ENCODE results near the gene CNTD1. TPM values are rescaled to one million over a fixed set of nuclear protein-coding genes. Genes with fewer than 3 reads are reported as not detected.
A peak's percentile ranks its signal among the peaks of the same experiment; 100 is the strongest.

The CNTD1 gene
- total and polyA plus RNA-seq, 2 experiments from 2014 or later: 1.1 TPM; not detected in 1

DNA sequence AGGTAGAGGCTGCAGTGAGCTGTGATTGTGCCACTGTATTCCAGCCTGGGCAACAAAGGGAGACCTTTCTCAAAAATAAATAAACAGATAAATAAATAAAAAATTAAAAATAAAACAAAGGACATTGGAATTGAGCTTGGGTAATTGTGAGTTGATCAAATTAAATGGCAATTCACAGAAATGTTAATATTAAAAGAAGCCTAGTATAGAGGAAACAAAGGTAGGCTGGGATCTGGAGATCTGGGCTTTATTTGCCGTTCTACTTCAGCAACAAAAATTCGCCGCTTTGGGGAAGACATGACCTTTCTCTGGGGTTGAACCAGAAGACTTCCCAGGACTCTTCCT, 25.7 kb upstream of the CNTD1 start (continued):
- no peak for TF ChIP-seq ZNF331 (CRISPR knock-in tag; IDR thresholded peaks at IDR 0.05; ENCODE audit: low read depth)
- no peak for TF ChIP-seq ZNF114 (CRISPR knock-in tag; IDR thresholded peaks at IDR 0.05)
- TF ChIP-seq, protein P1, sequence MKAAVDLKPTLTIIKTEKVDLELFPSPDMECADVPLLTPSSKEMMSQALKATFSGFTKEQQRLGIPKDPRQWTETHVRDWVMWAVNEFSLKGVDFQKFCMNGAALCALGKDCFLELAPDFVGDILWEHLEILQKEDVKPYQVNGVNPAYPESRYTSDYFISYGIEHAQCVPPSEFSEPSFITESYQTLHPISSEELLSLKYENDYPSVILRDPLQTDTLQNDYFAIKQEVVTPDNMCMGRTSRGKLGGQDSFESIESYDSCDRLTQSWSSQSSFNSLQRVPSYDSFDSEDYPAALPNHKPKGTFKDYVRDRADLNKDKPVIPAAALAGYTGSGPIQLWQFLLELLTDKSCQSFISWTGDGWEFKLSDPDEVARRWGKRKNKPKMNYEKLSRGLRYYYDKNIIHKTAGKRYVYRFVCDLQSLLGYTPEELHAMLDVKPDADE (IDR thresholded peaks at IDR 0.05): no peak
- no peak for TF ChIP-seq POLR2AphosphoS5 (IDR thresholded peaks at IDR 0.05; ENCODE audit: low read depth)
- TF ChIP-seq, protein P2, sequence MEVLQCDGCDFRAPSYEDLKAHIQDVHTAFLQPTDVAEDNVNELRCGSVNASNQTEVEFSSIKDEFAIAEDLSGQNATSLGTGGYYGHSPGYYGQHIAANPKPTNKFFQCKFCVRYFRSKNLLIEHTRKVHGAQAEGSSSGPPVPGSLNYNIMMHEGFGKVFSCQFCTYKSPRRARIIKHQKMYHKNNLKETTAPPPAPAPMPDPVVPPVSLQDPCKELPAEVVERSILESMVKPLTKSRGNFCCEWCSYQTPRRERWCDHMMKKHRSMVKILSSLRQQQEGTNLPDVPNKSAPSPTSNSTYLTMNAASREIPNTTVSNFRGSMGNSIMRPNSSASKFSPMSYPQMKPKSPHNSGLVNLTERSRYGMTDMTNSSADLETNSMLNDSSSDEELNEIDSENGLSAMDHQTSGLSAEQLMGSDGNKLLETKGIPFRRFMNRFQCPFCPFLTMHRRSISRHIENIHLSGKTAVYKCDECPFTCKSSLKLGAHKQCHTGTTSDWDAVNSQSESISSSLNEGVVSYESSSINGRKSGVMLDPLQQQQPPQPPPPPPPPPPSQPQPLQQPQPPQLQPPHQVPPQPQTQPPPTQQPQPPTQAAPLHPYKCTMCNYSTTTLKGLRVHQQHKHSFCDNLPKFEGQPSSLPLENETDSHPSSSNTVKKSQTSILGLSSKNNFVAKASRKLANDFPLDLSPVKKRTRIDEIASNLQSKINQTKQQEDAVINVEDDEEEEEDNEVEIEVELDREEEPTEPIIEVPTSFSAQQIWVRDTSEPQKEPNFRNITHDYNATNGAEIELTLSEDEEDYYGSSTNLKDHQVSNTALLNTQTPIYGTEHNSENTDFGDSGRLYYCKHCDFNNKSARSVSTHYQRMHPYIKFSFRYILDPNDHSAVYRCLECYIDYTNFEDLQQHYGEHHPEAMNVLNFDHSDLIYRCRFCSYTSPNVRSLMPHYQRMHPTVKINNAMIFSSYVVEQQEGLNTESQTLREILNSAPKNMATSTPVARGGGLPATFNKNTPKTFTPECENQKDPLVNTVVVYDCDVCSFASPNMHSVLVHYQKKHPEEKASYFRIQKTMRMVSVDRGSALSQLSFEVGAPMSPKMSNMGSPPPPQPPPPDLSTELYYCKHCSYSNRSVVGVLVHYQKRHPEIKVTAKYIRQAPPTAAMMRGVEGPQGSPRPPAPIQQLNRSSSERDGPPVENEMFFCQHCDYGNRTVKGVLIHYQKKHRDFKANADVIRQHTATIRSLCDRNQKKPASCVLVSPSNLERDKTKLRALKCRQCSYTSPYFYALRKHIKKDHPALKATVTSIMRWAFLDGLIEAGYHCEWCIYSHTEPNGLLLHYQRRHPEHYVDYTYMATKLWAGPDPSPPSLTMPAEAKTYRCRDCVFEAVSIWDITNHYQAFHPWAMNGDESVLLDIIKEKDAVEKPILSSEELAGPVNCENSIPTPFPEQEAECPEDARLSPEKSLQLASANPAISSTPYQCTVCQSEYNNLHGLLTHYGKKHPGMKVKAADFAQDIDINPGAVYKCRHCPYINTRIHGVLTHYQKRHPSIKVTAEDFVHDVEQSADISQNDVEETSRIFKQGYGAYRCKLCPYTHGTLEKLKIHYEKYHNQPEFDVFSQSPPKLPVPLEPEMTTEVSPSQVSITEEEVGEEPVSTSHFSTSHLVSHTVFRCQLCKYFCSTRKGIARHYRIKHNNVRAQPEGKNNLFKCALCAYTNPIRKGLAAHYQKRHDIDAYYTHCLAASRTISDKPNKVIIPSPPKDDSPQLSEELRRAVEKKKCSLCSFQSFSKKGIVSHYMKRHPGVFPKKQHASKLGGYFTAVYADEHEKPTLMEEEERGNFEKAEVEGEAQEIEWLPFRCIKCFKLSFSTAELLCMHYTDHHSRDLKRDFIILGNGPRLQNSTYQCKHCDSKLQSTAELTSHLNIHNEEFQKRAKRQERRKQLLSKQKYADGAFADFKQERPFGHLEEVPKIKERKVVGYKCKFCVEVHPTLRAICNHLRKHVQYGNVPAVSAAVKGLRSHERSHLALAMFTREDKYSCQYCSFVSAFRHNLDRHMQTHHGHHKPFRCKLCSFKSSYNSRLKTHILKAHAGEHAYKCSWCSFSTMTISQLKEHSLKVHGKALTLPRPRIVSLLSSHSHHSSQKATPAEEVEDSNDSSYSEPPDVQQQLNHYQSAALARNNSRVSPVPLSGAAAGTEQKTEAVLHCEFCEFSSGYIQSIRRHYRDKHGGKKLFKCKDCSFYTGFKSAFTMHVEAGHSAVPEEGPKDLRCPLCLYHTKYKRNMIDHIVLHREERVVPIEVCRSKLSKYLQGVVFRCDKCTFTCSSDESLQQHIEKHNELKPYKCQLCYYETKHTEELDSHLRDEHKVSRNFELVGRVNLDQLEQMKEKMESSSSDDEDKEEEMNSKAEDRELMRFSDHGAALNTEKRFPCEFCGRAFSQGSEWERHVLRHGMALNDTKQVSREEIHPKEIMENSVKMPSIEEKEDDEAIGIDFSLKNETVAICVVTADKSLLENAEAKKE (CRISPR knock-in tag; IDR thresholded peaks at IDR 0.05): no peak
- no peak for TF ChIP-seq CREB1 (CRISPR knock-in tag; IDR thresholded peaks at IDR 0.05; ENCODE audit: low read depth)

DNA sequence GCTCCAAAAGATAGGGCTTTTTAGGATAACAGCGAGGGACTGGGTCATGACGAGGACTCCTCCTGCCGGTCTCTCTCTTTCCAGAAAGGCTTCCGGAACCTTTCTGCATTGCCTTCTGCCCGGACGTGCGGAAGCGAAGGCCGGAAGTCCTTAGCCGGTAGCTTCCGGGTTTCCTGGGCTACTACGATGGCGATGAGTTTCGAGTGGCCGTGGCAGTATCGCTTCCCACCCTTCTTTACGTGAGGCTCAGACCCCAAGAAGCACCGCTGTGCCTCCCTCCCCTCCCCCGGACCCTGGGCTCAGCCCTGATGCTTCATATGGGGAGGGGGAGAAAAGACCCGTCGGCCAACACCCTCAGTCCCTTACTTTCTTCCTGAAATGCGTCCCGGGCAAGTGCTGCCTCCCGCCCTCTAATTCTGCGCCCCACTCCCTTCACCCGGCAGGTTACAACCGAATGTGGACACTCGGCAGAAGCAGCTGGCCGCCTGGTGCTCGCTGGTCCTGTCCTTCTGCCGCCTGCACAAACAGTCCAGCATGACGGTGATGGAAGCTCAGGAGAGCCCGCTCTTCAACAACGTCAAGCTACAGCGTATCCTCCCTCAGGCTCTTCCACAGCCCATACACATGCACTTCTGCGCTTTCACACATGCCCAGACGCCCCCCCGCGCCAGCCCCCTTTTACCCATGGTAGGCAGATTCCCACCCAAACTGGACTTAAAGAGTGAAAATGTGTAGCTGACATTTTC, 25.2 kb upstream of the CNTD1 start, which contains the start of gene VPS25:
Gene VPS25 (plus strand): TSS at position 160 of the 746 bp plus-strand sequence. CDS start 27 bp downstream, at position 187.
- no peaks in the 10 kb centered on the region for H4K20me1 ChIP-seq (replicated peaks; ENCODE audit: insufficient read depth)
- peaks cover 9% of the 10 kb centered on the region; the same call in 1 of the 2 replicates for H3K36me3 ChIP-seq (ENCODE audit: insufficient read depth)
- Mint-ChIP-seq H3K4me1 (peaks cover 11% of the 10 kb centered on the region), H3K36me3 (ENCODE audit: low read depth) (peaks cover 35% of the 10 kb centered on the region), H3K27ac (peak within 1 kb of the TSS; percentile 94), H3K4me3 (peak within 1 kb of the TSS; percentile 98), H3K27me3 (ENCODE audit: insufficient read depth, low read depth, poor library complexity) (peaks cover 15% of the 10 kb centered on the region), H3K9me3 (no peaks in the 10 kb centered on the region)
- no peaks in the 10 kb centered on the region for H3K9me2 ChIP-seq (ENCODE audit: insufficient read depth)
- H3K27me3 ChIP-seq (ENCODE audit: insufficient read depth): no peaks in the 10 kb centered on the region
- 0 out of 2 replicates have a peak, but pooled peaks cover 6% of the 10 kb centered on the region for H3K79me2 ChIP-seq (replicated peaks; ENCODE audit: insufficient read depth)
- 0 out of 2 replicates have a peak, but pooled peaks cover 5% of the 10 kb centered on the region for H3K4me1 ChIP-seq (ENCODE audit: insufficient read depth)
- DNase-seq (ENCODE audit: low spot score) (peak; percentile 89), ATAC-seq (peak; percentile 99)
- peak within 1 kb of the TSS; percentile 73 for H3K27ac ChIP-seq (ENCODE audit: low read depth)
- peak within 1 kb of the TSS; percentile 95 for H3K4me2 ChIP-seq
- H2AFZ ChIP-seq: peak within 1 kb of the TSS; percentile 99
- H3K4me3 ChIP-seq: peak within 1 kb of the TSS; percentile 97
- H3F3A ChIP-seq (replicated peaks; ENCODE audit: low read depth): no peaks in the 10 kb centered on the region
- no peak for TF ChIP-seq STAT1 (IDR thresholded peaks at IDR 0.05; ENCODE audit: unreplicated experiment)
- no peak for TF ChIP-seq JUNB (IDR thresholded peaks at IDR 0.05; ENCODE audit: unreplicated experiment)
- peak; percentile 64 for TF ChIP-seq CREB1 (CRISPR knock-in tag; IDR thresholded peaks at IDR 0.05; ENCODE audit: low read depth)
- no peak for TF ChIP-seq EZH2phosphoT487 (IDR thresholded peaks at IDR 0.05; ENCODE audit: unreplicated experiment)
- TF ChIP-seq EZH2 (IDR thresholded peaks at IDR 0.05; ENCODE audit: low read depth, unreplicated experiment): no peak
- TF ChIP-seq, protein P1 (IDR thresholded peaks at IDR 0.05): peak; percentile 74; the same call in 1 of the 2 replicates
- TF ChIP-seq NANOG (IDR thresholded peaks at IDR 0.05; ENCODE audit: borderline replicate concordance): no peak
